Measurements from ENCODE around the gene MEAF6.

DNA sequence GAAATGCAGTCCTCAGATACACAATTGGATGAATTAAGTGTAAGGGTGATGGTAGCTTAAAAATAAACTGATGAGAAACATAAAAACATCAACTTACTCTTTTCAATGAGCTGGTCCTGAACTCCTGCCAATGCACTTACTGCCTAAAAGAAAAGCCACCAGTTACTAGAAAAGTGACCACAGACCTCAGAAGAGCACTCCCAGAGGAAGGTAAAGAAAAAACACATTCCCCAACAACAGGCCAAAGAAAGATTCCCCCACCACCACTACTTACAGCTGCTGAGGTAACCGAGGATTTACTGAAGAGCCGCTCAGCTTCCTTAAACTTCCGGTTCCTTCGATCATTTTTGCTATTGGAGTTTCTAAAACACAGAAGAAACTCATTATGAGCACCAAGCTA, 5.4 kb downstream of the MEAF6 start:
- TF ChIP-seq, protein P1, sequence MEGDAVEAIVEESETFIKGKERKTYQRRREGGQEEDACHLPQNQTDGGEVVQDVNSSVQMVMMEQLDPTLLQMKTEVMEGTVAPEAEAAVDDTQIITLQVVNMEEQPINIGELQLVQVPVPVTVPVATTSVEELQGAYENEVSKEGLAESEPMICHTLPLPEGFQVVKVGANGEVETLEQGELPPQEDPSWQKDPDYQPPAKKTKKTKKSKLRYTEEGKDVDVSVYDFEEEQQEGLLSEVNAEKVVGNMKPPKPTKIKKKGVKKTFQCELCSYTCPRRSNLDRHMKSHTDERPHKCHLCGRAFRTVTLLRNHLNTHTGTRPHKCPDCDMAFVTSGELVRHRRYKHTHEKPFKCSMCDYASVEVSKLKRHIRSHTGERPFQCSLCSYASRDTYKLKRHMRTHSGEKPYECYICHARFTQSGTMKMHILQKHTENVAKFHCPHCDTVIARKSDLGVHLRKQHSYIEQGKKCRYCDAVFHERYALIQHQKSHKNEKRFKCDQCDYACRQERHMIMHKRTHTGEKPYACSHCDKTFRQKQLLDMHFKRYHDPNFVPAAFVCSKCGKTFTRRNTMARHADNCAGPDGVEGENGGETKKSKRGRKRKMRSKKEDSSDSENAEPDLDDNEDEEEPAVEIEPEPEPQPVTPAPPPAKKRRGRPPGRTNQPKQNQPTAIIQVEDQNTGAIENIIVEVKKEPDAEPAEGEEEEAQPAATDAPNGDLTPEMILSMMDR (IDR thresholded peaks at IDR 0.05), result no peak
- no peak for TF ChIP-seq POLR2AphosphoS5 (IDR thresholded peaks at IDR 0.05)

Measured in prostate gland (tissue), 2 donors.